Amygdala (tissue), 56 donors: ENCODE results near the gene IL11.

Source experiments
- DNase-seq, 56 donors: peaks; one replicate each; lab custom pipeline; 2025; lab: John Stamatoyannopoulos, UW

IL11 gene

GRCh38 chr19:55391702-55392615 is 21.7 kb upstream of the IL11 start:
- no peak for DNase-seq

GRCh38 chr19:55391191-55391670 is 21.0 kb upstream of the IL11 start:
- peak in 2 of 56 donors; percentile 16 to 40 for DNase-seq

- no peak for DNase-seq
Measured at GRCh38 chr19:55390461-55390880, 20.2 kb upstream of the IL11 start.

DNA sequence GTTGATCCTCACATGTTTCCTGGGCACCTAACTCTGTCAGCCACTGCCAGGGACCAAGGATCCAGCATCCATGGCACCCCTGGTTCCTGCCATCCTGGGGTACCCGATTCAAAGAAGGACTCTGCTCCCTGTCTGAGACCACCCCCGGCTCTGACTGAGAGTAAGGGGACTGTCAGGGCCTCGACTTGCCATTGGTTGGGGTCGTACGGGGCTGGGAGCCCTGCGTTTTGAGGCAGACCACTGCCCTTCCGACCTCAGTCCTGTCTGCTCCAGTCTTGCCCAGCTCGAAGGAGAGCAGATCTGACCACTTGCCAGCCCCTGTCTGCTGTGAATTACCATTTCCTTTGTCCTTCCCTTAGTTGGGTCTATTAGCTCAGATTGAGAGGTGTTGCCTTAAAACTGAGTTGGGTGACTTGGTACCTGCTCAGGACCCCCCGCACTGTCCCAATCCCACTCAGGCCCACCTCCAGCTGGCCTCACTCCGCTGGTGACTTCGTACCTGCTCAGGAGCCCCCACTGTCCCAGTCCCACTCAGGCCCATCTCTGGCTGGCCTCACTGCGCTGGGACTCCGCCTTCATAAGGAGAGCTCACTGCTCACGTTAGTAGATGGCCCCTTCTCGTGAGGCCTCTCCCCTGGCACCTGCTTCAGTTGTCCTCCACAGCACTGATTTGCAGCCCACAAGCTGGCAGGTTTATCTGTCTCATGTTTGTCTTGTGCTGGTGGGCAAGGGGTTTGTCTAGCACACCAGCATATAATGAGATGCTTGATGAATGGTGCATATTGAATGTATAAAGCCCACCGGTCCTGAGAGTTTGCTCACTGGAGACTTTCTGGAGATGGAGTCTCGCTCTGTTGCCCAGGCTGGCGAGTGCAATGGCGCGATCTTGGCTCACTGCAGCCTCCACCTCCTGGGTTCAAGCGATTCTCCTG is 19.4 kb upstream of the IL11 start:
- no peak for DNase-seq

GRCh38 chr19:55387736-55388497 is 17.7 kb upstream of the IL11 start:
- no peak for DNase-seq

DNA sequence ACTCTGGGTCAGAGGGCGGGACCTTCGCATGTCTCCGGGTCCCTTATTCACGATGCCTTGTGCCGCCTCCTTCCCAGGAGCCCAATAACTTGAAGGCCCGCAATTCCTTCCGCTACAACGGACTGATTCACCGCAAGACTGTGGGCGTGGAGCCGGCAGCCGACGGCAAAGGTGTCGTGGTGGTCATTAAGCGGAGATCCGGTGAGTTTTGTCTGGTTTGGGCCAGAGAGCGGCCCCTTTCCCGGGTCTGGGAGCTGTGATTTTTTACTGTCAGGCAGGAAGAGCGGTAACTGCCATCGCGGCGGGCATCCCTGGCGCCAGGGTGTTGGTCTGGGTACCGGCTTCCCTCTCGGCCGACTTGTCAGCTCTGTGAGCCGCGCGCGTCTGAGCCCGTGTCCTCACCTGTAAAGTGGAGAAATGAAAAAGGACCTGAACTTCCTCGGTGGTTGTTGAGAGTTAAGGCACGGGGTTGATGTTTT is 16.3 kb upstream of the IL11 start:
- DNase-seq, result peak in 3 of 56 donors; percentile 32 to 50 (median 46)

DNA sequence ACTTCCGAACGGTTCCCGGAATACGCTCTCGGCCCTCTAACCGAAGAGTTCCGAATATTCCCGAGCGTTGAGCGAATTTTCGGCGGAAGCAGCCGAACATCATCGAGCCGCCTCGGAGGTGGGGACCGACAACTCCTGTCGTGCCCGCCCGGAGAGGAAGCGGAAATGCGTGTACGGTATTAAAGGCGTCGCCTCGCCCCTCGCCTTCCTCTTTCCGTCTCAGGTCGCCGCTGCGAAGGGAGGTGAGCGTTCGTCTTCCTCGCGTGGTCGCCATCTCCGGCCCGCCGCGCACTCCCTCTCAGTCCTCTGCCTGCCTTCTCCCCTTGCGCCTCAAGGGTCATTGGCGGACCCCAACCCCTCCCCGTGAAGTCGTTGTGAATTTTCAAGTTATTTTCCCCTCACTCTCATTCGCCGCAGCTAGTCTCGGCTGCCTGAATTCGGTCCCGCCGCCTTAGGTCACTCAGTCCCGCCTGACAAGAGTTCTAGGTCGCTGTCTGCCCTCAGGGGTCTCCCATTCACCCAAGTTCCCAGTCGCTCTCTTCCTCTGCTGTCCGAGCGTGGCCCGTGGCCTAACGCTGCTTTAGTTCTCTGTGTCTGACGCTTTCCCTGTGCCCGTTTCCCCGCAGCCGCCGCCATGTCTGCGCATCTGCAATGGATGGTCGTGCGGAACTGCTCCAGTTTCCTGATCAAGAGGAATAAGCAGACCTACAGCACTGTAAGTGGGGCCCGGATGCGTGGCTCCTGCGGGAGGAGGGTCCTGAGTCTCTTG is 15.6 kb upstream of the IL11 start, which contains the start of gene RPL28:
TSS of gene RPL28 (plus strand) at position 209 of the 769 bp plus-strand sequence. CDS start at position 635, 426 bp downstream.
- peak in 55 of 56 donors; percentile 81 to 99 (median 97) for DNase-seq

- peak; percentile 57 to 98 (median 88) for DNase-seq
Measured at GRCh38 chr19:55384920-55385723, 14.9 kb upstream of the IL11 start.

DNA sequence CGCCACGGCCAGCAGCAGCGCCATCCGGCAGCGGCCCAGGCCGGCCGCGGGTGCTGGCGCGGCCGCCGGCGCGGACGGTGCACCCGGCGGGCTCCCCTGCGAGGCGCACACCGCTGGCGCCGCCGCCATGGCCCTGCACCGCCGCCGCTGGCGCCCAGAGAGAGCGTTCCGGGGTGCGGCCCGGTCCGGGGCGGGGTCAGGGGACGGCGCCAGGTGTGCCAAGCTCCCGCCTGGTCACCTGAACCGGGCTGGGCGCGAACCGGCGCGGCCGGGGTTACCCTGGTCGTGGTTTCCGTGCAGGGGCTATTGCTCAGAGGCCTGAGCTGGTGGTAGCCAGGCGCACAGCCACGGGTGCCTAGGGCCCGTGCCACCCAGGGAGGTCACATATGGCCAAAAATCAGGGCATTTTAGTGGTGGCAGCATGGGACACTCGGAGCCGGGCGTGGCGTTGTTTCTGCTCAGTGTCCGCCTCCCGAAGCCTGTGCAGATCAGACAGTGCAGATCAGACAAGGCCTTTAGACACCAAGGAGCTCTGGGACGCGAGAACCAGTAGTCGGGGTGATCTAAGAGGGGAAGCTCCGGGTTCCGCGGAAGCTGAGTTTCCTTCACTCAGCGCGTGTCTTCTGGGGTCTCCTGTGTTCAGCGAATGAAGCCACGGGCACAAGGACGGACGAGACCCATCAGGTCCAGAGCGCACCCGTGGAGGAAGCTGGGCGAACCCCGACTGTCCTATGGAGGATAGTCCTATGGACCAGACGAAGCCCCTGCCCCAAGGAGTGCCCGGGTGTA is 14.1 kb upstream of the IL11 start, which contains the start of gene TMEM238:
TSS of gene TMEM238 (minus strand) at position 162 of the 789 bp plus-strand sequence. CDS start at position 129, 33 bp downstream.
- DNase-seq, result peak in 18 of 56 donors; percentile 16 to 58 (median 36)

- DNase-seq, result peak in 30 of 56 donors; percentile 11 to 50 (median 30)
Measured at GRCh38 chr19:55383279-55384130, 13.2 kb upstream of the IL11 start.

GRCh38 chr19:55382522-55383054 is 12.3 kb upstream of the IL11 start:
- DNase-seq, result no peak

GRCh38 chr19:55382013-55382412 is 11.8 kb upstream of the IL11 start:
- no peak for DNase-seq

DNA sequence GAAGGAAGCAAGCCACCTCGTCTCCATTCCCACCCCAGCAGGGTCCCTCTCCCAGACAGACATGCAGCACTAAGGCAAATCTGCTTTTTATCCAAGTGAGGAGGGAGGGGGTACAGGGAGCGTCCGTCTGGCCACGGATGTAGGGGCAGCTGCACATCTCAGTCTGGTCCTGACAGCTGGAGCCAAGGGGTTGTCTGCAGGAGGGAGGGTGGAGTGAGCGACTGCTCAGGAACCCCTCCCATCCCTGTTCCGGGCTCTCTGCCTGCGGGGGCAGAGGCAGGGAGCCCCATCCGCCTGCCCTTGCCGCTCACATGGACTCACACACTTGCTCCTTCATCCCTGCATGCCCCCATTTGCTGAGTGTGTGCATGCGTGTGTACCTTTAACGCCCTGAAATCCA is 8.9 kb upstream of the IL11 start:
- no peak for DNase-seq

- DNase-seq, result no peak
Measured at GRCh38 chr19:55377356-55378131, 7.3 kb upstream of the IL11 start.

DNA sequence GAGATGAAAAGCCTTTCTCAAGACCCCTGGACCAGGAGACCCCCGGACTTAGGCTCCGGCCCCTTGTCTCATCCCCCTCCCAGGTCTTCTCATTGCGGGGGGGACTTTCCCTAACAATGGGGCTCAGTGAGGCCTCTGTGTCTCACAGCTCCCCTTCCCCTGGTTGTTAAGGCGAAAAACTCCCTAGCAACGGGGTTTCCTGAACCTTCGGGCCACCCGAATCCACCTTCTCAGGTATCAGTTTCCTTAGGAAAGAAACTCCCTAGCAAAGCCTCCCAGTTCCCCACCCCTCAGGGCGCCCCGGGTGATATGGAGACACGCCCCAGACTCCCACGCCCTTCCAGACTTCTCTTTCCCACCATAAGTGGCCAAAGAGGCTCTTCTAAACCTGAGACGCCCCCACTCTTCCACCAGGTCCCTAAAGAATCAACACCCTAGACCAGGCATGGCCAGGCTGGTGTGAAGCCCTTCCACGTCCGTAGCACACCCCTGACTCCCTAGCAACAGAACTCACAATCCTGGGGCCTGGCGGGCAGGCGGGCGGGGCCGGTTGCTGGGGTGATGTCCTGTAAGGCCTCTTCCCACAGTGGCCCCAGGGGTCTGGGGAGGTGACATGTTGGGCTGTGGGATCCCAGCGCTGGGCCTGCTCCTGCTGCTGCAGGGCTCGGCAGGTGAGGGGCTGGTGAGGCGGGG is 6.1 kb upstream of the IL11 start, which contains the start of gene TMEM190:
TSS of gene TMEM190 (plus strand) at position 586 of the 693 bp plus-strand sequence. CDS start at position 614, 28 bp downstream.
- no peak for DNase-seq
